HUDEP-2 (cell line): Measurements from ENCODE around the gene SLC7A10.

Experiments used
- DNase-seq, 76 experiments: peaks; one replicate each; lab custom pipeline; 2025; ENCODE audit not compliant: unreplicated experiment in 76 of 76; lab: John Stamatoyannopoulos, UW

Gene SLC7A10

DNA sequence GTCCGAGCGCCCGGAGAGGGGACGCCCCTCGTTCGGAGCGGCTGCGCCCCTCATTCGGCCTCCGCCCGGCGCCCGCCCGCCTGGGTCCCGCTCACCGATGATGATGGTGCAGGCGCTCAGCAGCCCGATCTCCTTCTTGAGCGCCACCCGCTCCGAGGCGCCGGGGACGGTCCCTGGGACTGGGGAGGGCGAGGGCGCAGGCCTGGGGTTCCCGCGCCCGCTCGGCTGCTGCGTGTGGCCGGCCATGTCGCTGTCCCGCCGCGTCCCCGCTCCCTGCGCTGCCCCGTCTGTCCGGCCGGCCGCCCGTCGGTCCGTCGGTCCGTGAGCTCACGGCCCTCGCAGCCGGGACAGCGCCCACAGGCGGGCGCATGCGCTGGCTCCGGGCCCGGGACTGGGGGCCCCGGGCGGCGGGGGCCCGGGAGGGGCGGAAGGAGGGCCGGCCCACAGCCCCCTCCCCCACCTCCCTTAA, at the start of gene SLC7A10:
Gene SLC7A10, minus strand, starts transcription at position 393 of the 469 bp plus-strand sequence. Its CDS starts 147 bp downstream, at position 246.
- no peak for DNase-seq

DNA sequence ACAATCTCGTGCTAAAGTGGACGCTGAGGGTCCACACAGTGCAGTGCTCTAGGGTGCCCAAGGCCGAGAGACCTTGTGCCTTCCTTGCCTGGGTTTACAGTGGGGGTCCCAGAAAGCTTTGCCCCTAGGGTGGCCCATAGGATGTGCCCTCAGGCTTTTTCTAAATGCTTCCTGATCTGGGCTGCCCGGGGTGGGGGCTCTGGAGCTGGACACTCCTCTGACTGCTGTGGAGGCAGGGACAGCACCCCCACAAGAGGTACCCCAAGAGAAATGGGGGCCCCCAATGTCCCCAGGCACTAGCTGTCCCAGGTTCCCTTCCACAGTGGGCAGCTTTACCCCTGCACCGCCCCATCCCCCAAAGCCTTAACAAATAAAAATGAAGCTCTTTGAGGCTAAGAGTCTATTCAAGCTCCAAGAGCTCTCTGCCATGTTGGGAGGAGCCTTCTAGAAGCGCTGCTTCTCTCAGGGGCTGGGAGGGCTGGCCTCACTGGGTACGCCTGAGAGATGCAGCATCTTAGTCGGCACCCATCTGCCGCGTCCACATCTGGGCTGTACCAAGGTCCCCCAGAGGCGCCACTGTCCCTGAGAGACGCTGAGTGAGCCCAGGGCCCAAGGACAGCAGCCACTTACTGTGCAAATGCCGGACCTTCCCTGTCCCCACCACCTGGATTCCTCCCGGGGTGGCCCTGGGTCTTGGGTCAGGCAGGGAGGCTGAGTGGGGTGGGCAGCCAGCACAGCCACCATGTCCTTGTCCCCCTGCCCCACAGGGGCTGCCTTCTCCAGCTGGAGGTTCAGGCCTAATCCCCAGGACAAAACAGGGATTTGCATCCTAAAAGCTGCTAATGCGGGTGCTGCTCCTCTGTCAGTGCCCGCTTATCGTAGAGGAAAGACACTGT, 49.3 kb upstream of the SLC7A10 start:
- no peak for DNase-seq

DNA sequence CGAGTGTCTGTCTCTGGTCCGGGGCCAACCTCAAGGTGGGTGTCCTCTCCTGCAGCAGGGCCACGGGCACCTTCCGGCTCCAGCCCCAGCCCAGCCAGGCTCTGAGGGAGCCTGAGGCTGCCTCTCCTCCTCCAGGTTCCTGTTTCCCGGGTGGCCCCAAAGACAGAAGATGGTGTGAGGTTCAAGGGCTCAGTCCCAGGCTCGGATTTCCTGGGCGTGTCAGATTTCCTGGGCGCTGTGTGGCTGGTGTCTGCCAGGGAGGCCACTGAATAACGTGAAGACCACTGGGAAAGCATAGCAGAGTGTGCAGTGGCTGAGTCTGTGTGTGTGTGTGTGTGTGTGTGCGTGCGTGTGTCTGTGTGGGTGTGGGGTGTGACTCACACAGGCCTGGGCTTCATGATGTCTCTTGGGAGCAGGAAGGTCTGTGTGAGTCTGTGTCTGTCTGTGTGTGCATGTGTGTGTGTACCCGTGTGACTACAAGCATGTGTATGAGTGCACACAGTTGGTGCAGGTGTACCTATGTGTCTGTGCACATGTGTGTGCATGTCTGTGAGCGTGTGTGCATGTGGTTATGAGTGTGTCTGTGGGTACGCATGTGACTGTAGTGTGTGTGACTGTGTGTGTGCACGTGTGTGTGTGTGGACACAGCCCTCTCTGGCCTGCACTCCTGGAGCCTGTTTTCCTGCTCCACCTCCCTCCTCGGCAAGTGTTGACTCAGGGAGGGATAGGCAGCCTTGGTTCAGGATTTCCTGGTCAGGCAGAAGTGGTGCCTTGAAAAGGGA, 48.4 kb upstream of the SLC7A10 start:
- peak in 53 of 76 experiments; percentile 13 to 77 (median 48) for DNase-seq

DNA sequence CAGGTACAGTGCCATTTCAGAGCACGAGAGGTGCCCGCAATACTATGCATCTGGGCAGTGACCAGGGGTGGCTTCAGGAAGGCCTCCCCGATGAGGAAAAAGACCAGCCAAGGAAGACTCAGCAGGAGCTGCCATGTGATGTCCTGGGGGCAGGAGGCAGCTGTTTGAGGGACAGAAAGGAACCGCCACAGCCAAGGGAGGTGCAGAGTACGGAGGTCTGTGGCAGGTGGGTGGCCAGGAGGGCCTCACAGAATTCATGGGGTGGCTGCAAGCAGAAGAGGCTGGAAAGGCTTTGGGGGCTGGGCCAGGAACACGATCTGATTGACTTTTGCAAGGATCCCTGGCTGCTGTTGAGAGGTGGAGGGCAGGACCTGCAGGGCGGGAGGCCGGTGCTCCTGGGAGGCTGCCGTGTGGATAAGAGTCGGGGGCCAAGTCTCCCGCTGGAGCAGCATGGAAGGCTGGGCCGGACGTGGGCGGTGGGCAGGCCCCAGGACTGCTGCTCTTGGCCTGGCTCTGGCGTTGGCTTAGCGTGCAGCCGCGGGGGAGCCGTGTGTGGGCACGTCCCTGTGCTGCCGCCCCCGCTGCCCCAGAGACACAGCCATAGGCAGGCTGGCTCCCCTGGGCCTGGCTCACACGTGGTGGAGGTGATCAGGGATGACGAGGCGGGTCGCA, 47.6 kb upstream of the SLC7A10 start:
- DNase-seq = peak in 22 of 76 experiments; percentile 12 to 79 (median 34)

DNA sequence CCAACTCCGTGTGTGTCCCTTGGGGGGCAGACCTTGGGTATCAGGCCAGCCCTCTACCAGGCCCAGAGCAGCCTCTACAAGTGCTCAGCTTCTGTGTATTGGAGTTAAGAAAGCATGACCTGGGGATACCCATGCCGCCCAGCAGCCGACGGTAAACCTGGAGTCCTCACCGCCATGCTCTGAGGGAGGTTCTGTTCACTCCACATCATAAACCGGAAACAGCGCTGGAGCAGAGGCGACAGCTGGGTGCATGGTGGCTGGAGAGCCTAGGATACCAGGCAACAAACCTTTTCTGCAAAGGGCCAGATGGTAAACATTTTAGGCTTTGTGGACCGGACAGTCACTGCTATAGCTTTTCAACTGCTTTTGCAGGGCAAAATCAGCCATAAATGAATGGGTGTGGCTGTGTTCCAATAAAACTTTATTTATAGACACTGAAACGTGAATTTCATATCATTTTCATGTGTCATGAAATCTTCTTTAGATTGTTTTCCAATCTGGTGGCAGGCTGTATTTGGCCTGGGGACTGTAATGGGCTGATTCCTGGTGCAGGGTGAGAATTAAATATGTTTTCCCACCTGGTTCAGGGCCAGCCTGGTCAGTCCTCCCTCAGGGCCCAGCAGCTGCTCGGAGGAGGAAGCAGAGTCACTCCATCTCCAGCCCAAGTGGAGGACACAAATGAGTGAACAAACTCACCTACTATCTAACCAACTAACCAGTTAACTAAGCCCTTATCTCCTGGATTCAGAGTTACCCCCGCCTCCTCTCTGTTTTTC, 45.8 kb upstream of the SLC7A10 start:
- DNase-seq = no peak

DNA sequence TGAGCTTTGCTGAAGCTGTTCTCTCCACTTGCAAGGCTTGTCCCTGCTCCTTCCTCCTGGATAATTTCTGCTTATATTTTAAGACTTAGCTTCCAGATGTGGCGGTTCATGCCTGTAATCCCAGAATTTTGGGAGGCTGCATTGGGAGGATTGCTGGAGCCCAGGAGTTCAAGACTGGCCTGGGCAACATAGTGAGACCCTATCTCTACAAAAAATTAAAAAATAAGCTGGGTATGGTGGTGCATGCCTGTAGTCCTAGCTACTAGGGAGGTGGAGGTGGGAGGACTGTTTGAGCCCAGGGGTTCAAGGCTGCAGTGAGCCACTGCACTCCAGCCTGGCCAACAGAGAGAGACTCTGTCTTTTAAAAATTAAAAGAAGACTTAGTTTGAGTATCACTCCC, 45.1 kb upstream of the SLC7A10 start:
- no peak for DNase-seq

DNA sequence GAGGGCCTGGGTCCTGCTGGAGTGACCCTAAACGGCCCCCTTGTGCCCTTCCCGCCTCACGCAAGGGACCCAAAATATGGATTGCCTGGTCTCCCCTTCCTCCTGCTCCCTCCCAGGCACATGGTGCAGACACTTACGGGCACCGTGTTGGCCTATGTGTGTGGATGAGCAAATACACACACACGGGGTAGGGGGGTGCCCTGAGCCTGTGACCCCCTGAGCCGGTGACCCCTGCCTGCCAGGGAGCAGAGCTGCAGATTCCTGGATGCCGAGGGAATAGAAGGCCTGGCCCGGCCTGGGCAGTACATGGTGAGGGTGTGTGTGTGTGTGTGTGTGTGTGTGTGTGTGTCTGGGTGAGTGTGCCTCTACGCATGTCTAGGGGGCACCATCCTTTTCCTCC, 43.4 kb upstream of the SLC7A10 start:
- no peak for DNase-seq

DNA sequence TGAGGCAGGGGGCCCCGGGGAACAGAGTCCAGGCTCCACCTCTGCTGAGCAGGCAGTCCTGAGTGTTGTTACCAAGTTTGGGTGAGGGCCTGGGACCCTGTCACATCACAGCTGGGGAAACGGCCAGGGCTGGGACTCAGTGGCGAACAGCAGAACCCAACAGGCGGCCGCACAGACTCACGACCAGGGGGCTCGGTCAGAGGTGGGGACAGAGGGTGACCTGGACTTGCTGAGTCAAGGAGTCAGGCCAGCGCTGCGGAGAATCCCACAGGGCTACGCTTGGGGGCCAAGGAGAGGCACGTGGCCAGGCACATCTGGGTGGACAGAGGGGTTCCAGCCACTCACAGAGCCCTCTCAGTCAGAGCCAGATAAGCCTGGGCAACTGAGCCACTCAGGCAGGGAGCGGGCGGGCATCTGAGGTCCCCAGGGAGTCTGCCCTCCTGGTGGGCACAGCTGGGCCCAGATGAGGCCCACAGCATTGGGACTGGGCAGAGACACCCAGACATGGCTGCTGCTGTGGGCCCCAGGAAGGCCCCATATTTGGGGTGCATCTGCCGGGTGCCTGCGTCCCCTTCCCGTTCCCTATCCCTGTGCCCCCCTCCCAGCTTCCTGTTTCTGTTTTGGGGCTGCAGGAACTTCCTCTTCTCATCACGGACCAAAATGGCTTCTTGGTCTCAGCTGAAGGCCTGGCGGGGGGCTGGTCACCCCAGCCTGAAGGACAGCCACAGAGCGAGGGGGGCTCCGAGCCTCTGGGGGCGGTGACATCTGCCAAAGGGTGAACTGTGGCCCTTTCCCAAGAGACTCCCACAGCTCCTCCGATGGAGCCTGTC, 42.7 kb upstream of the SLC7A10 start:
- DNase-seq = no peak

DNA sequence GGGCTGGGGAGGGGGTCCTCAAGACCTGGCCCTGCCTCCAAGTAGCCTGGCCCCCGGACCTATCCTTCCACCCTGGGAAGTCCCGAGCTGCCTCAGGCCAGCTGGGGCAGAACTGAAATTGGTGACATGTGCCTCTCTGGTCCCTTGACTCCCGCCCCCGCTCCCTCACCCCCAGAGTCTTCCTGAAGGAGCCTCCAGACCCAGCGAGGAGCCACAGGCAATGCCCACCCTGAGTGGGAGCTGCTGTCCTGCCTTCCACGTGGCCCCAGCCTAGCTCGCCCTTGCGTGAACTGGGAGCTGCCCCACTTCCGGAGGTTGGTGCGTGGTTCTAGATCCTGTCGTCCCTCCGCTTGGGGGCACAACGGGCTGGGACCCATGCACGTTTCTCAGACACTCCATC, 42.1 kb upstream of the SLC7A10 start:
- DNase-seq = no peak

DNA sequence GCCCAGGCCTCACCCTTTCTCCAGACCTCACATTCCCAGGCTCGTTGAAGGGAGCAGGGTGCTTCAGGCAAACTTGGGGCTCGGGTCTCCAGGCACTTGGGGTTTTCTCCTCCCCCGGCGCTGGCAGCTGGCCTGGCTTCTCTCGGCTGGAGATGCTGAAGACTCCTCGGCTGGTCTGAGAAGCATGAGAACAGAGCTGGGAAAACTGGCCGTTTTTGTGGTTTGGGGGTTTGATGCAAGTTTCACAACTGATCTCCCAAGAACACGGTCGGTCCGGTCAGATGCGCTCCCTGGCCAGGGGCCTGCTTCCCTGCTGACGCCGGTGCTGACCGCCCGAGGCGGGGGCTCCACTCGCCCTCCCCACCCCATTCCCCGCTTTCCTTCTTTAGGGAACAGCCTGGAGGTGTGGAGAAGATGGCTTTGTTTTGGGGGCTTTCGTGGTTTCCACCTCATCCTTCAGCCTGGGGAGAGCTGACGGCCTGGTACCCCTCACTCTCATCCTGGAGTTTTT, 41.4 kb upstream of the SLC7A10 start:
- DNase-seq = no peak

DNA sequence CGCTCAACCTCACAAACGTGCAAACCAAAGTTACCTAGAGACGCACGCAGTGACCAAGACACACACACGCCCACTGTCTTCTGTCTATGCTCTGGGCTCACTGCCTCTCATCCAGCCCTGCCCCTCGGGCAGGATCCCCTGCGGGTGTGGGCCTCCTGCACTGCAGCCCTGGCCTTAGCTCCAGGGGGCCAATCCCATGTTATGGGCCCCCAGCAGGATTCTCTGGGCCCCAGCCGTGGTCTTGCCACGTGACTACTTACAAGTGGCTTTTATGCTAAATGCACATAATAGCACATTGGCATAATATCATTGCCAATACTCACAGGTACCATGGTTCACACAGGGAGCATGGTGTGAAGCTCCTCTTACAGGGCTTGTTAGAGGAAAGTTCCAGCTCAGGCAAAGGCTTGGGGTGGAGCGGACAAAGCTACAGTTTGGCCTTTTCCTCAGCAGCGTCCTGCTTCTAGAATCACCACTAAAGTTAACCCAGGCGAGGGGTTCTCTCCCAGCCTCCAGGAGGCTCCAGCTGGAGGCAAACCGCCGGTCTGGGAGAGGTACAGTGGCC, 39.3 kb upstream of the SLC7A10 start:
- DNase-seq = no peak

DNA sequence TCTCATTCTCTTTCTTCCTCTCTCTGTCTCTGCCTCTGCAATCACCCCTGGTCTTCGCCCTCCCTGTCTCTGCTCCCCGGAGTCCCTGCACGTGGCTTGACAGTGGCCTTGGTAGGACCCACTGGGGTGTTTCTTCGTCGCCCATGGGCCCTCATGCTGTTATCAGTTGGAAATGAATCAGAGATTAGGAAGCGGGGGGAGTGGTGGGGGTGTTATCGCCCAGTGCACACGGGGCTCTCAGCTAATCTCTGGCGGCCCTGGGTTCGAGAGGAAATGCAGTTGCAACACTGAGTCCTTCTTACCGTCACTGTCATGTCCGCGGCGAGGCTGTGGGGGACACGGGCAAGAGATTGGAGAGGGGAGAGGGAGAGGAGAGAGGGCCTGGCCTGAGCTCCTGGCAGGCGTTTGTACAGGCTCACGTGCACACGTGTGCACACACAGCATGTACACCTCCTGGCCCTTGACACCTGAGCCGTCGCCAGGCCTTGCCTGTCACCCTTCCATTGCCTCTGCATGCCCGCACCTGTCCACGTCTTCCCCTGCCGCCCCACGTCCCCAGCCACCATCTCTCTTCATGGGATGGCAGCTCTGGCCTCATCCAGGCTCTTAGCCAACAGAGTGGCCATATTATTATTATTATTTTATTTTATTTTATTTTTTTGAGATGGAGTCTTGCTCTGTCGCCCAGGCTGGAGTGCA, 37.8 kb upstream of the SLC7A10 start:
- peak in 73 of 76 experiments; percentile 26 to 93 (median 74) for DNase-seq

DNA sequence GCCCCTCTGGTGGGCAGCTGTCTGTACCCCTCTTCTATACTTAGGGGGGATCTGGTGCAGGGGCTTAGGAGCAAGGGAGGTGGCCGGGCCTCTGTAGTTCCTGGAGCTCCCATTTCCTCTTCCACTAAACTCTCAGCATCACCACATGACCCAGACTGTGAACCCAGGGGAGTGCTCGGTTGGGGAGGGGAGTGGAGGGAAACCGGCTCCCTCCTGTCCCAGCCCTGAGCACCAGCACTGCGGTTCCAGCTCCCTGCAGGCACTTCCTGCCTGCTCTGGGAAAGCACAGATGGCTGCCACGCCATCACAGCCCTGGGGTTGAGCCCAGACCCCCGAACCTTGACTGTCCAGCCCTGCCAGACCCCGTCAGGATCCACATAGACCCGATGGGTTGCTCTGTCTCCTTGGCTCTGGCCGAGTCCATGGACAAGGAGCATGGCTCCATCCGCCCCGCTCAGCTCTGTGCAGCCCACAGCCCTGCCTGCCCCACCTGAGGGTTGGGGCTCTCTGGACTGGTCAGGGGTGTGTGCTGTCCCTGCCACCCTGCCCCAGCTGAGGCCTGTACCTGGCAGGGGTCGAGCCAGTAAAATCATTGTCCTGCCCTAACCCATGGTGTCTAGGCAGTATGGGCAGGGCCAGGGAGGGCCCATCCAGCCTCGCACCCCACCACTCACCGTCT, 36.0 kb upstream of the SLC7A10 start:
- DNase-seq = peak in 1 of 76 experiments; percentile 13

DNA sequence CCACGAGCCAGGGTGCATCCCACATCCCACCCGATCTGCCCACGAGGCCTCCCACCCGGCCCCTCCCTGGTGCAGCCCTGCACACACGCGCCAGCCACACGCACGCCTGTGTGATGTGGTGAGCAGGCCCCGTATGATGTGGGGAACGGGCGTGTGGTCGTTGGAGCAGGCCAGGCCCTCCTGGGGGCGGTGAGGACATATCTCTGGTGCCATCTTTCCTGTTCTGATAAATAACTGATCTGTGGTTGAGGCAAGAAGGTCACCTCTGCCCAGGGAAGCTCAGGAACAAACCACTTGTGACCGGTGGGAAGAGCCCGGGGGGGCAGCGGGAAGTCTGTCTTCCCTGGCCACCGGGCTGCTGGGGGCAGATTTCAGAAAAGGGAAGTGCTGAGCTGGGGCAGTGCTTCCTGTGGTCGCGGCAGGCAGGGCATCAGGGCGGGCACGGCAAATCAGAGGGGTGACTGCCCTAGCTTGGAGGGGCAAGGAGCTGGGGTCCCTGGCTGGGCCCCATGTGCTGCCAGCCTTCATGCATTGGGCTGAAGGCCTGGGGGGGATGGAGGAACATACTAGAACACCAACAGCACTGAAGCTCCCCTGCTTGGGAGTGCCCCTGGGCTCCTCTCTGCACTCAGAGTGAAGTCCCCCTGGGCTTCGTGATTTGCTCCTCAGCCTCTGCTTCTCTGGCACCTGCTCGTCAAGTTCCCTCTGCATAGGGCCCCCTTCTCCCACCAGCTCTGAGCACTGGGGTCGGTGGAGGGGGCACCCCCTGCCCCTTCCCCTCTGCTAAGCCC, 35.2 kb upstream of the SLC7A10 start:
- DNase-seq = peak in 36 of 76 experiments; percentile 10 to 52 (median 34)

DNA sequence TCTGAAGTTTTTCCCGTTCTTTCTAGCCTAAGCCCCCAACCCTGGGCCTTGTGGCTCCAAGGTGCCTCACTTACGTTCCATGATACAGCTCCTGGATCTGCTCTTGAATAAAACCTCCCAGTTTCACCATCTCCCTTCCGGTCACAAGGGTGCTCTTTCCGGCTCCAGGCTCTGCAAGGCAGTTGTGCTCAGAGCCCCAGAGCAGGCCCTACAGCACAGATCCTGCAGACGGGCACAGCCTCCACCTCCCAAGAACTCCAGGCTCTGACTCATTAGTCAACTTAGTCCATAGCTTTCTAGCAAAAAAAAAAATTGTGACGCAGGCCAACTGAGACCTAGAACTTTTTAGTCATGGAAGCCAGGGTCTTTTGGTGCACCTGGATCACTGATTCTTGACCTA, 33.9 kb upstream of the SLC7A10 start:
- DNase-seq = no peak

DNA sequence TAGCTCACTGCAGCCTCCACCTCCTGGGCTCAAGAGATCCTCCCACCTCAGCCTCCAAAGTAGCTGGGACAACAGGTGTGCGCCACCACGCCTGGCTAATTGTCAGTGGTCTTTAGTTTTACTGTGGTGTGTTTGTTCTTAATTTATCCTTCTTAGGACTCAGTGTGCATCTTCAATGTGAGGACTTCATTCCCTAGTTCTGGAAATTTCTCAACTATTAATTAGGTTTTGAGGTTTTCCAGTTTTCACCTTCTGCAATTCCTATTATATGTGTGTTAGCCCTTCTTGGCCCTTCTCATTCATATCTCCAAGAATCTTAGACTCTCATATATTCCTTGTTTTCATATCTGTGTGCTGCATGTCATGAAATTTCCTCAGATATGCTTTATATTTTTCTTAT, 32.2 kb upstream of the SLC7A10 start:
- DNase-seq = no peak

DNA sequence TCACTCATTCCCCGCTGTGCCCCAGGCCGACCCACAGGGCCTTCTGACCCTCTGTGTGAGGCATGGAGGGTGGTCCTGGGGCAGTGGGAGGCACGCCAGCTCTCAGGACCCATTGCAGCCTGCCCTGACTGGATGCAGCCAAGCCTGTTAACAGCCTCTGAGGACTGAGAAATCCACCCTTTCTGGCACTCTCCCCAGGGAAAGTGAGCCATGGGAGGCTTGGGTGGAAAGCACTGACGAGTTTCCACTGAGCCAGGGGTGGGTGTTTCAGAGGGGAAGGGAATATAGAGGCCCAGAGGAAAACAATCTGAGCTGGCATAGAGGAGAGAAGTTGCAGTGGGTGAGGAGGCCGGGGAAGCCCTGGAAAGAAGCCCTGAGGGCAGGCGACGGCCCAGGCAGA, 30.6 kb upstream of the SLC7A10 start:
- no peak for DNase-seq
